Measurements from ENCODE around the gene SLC16A7.

Gene SLC16A7

GRCh38 chr12:59761542-59761941 is 165.7 kb downstream of the SLC16A7 start:
- DNase-seq, result no peak
- H3K36me3 Mint-ChIP-seq (ENCODE audit: low read depth), result no peaks in the 10 kb centered on the region
- no peak for TF ChIP-seq CTCF (IDR thresholded peaks at IDR 0.05)
- H3K27me3 Mint-ChIP-seq (ENCODE audit: low read depth, poor library complexity), result peaks cover 7% of the 10 kb centered on the region
- H3K9me3 Mint-ChIP-seq, result peaks cover 4% of the 10 kb centered on the region
- no peak overlapping the region for H3K4me3 Mint-ChIP-seq
- no peaks in the 10 kb centered on the region for H3K4me1 Mint-ChIP-seq
- no peak overlapping the region for H3K27ac Mint-ChIP-seq

- H3K27me3 Mint-ChIP-seq (ENCODE audit: low read depth, poor library complexity), result peaks cover 5% of the 10 kb centered on the region
- no peak overlapping the region for H3K4me3 Mint-ChIP-seq
- DNase-seq, result no peak
- no peaks in the 10 kb centered on the region for H3K4me1 Mint-ChIP-seq
- H3K9me3 Mint-ChIP-seq, result peaks cover 12% of the 10 kb centered on the region
- H3K27ac Mint-ChIP-seq, result no peak overlapping the region
- no peak for TF ChIP-seq CTCF (IDR thresholded peaks at IDR 0.05)
- no peaks in the 10 kb centered on the region for H3K36me3 Mint-ChIP-seq (ENCODE audit: low read depth)
Observed at GRCh38 chr12:59763835-59764234, 168.0 kb downstream of the SLC16A7 start.

GRCh38 chr12:59768031-59768430 is 172.2 kb downstream of the SLC16A7 start:
- Mint-ChIP-seq H3K36me3 (ENCODE audit: low read depth) (no peaks in the 10 kb centered on the region), H3K27ac (no peak overlapping the region), H3K27me3 (ENCODE audit: low read depth, poor library complexity) (peaks cover 7% of the 10 kb centered on the region), H3K4me3 (no peak overlapping the region), H3K9me3 (peaks cover 12% of the 10 kb centered on the region), H3K4me1 (no peaks in the 10 kb centered on the region)
- TF ChIP-seq CTCF (IDR thresholded peaks at IDR 0.05), result no peak
- DNase-seq, result no peak

GRCh38 chr12:59780605-59781135 is 184.8 kb downstream of the SLC16A7 start:
- no peak for DNase-seq
- peak; percentile 19 for TF ChIP-seq CTCF (IDR thresholded peaks at IDR 0.05)
- no peaks in the 10 kb centered on the region for H3K4me1 Mint-ChIP-seq
- H3K27me3 Mint-ChIP-seq (ENCODE audit: low read depth, poor library complexity), result no peaks in the 10 kb centered on the region
- no peak overlapping the region for H3K27ac Mint-ChIP-seq
- H3K9me3 Mint-ChIP-seq, result no peaks in the 10 kb centered on the region
- no peaks in the 10 kb centered on the region for H3K36me3 Mint-ChIP-seq (ENCODE audit: low read depth)
- no peak overlapping the region for H3K4me3 Mint-ChIP-seq

DNA sequence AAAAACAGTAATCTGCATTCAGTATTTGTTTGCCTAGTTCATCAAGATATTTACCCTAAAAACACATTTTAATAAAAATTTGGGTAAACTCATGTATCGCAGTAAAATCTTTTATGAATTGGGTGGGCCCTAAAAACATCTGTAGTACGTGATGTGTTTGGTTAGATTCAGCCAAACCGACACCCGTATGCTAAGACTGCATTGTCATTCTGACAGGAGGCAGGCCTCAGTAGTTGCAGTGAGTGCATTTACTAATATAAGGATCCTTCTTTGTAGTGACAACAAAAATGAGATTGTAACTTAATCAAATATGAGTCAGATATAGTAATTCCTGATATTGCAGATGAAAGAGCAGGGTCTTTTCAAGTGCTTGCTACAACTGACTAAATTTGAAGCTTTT is 191.8 kb downstream of the SLC16A7 start:
- Mint-ChIP-seq H3K4me3 (no peak overlapping the region), H3K36me3 (ENCODE audit: low read depth) (no peaks in the 10 kb centered on the region), H3K9me3 (no peaks in the 10 kb centered on the region), H3K27me3 (ENCODE audit: low read depth, poor library complexity) (no peaks in the 10 kb centered on the region), H3K4me1 (no peaks in the 10 kb centered on the region), H3K27ac (no peak overlapping the region)
- DNase-seq, result no peak
- TF ChIP-seq CTCF (IDR thresholded peaks at IDR 0.05), result no peak

GRCh38 chr12:59792647-59793046 is 196.8 kb downstream of the SLC16A7 start:
- Mint-ChIP-seq H3K4me1 (no peaks in the 10 kb centered on the region), H3K27ac (no peak overlapping the region), H3K27me3 (ENCODE audit: low read depth, poor library complexity) (no peaks in the 10 kb centered on the region), H3K36me3 (ENCODE audit: low read depth) (no peaks in the 10 kb centered on the region), H3K9me3 (peaks cover 2% of the 10 kb centered on the region), H3K4me3 (no peak overlapping the region)
- no peak for TF ChIP-seq CTCF (IDR thresholded peaks at IDR 0.05)
- no peak for DNase-seq
